GM11168 (cell line): Measurements from ENCODE around the gene SNX25.
"Not testable (repeated sequence)": the region's sequence is repeated elsewhere in the genome, so short reads cannot be mapped to it uniquely, and the experiment has no call there.

Experiments used
- in situ Hi-C: fragments of 300-500 bp; cut with MboI; formaldehyde crosslinking; loops from one replicate; pipeline ENCODE4 v1.12.0; 2022; ENCODE audit warnings: low sequenced_read_pairs; ENCODE audit not compliant: unreplicated experiment

The SNX25 gene

DNA sequence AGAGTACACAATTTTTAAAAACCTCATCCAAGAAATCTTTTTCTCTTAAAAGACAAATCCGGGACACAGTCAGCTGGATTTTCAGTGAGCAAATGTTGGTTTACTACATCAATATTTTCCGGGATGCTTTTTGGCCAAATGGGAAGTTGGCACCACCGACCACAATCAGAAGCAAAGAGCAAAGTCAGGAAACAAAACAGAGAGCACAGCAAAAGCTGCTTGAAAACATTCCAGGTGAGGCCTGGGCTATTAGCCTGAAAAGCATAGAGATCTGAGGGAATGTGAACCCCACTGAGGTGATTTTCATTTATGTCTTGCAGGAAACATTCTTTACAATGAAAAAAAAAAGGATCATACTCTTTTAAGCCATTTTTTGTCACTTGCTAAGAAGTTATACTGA lies 152.5 kb downstream of the SNX25 start:
- in situ Hi-C loops, result no loop called here

DNA sequence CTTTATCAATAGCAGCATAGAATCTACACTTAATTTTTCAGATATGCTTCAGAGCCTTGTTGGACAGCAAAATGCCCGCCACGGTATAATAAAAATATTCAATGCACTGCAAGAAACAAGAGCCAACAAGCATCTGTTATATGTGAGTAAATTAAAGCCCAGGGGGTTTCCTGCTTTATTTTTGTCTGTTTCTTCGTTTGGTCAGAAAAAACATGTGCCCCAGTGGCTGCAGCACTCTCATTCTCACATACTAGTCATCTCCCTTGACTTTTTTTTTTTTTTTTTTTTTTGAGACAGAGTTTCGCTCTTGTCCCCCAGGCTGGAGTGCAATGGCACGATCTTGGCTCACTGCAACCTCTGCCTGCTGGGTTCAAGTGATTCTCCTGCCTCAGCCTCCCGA lies 153.2 kb downstream of the SNX25 start:
- in situ Hi-C loops, result not testable (repeated sequence)

DNA sequence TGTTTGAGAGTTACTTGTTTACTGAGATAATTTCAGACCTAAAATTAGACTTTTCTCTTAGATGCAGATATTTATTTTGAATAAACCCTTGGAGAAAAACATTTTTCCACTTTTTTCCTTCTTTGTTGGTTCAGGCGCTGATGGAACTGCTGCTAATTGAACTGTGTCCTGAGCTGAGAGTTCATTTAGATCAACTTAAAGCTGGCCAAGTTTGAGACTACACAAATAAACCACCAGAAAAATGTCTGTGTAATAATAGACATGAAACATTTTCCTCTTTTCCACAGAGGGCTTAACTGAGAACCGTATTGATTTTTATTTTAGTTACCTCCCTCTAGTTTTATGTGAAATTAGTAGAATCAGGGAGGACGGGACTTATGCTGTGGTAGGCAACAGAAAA lies 153.9 kb downstream of the SNX25 start:
- in situ Hi-C loops, result no loop called here

DNA sequence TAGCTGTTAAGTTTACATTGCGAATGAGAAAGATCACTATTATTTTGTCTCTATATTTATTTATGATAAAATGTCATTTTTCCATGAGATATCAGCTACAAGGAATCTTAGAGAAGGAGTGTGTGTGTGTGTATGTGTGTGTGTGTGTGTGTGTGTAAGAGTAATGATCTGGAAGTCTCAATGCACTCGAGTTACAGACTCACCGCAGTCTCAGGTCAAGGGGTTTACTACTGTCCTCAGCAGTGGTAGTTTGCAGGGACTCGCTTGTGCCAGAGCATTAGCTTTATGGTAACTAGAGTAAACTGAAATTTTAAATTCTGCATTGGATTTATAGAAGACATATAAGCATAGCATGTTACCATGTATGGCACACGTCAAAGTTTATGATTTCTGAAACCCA lies 155.5 kb downstream of the SNX25 start:
- in situ Hi-C loops, result no loop called here

DNA sequence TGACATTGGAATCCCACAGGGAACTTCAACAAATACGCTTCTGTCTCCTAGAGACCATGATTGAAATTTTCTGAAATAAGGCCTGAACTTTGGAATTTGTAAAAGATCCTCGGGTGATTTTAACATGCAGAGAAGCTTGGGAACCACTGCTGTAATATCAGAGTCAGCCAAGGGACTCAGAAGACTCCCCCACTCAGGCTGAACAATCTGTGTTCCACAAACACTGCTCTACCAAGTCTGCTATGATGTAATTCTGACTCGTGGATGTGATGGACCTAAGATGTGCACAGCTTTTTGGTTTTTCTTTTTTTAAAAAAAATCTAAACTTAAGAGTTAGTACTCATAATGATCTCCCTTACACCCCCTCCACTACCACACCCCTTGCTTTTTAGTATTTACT lies 160.3 kb downstream of the SNX25 start:
- in situ Hi-C loops, result no loop called here

DNA sequence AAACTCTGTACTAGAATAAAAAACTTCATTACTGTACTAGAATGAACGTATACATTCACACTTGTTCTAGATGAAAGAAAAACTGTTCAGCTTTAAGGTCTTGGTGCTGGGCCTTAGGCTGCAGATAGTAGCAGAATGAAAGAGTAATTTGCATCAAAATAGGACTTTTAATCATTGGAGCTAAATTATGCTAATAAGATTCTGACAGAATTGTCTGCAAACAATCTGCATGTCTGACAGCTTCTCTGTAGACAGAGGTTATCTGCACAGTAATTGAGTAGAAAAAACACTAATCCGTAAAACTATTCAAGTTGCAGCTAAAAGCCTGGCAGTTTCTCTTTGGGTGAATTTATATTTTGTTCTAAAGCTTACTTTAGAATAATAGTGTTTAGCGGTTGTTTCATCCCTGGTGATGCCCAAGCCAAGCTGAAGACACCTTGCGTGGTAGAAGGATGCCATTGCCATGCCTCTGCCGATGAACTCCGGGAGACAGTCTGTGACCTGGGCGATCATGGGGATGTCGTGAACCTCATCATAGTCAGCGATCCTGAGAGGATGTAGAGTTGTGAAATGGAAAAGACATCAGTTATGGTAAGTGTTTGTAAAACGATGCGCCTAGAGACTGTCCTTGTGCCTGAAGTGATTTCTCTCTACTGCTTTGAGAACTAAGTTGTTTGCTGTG lies 161.0 kb downstream of the SNX25 start:
- in situ Hi-C loops, result no loop called here

DNA sequence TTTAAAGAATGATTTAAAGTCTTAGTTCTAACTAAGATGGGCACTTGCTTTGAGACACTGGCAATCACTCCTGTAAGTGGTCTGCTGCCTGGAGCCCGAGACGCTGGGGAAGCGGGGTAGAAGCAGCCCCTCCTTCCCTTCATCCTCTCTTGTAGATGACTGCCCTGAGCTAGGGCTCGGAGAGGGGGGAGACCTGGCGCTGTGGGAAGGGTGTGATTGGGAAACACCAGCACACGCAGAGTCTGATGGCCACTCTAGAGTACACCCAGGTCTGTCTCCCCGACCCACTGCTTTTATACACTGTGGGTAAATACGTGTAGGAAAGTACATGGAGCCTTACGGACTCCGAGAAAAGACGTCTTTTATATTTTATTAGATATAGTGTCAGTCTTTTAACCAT lies 162.3 kb downstream of the SNX25 start:
- in situ Hi-C loops, result no loop called here

DNA sequence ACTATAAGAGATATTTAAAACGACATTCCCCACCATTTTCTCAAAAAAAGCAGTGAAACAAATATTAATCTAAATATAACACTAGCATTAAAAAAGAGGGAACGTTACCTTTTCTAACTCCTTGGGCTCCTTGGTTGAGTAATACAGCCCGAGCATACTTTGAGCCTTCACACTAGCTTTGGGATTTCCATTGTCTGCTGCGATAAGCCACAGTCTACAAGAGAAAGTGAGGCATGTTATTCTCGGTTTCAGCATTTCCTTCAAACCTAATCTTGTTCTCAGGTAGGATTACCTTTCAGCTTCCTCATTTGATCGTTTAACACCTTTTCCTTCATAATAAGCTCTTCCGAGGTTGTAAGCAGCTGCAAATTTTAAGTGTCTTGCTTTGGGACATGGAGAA lies 164.6 kb downstream of the SNX25 start:
- in situ Hi-C loops, result no loop called here

DNA sequence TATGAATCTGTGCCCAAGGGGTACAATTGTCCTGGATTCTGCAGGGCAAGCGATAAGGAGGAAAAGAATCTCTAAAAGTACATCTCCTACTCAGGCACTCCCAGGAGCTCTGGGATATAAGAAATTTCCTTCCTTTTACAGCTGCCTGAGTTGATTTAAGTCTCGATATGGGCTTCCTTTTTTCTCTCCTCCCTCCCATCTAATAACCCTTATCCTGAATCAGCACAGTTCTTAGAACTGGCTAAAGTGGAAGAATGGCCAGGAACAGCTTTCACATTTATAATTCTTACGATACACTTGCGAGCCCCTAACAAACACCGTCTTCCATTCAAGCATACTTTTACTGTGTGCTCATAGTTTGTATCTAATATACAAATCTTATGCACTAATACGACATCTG lies 165.2 kb downstream of the SNX25 start:
- in situ Hi-C loops, result no loop called here

DNA sequence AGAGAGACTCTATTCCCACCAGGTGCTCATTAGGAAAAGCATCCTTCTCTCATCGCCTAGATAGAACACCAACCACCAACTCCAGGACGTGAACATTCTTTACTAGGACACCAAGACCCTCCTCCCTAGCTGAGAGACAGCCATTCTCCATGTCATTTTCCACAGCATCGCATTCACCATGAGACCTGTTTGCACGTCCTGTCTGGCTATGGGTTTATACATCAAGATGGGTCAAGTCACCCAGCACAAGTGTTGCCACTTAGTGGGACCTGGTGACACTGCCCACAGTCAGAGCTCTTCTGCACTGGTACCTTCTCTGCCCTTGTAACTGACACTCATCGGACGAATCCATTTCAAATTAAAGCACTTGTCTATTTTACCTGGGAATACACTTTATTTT lies 168.9 kb downstream of the SNX25 start:
- in situ Hi-C loops, result no loop called here

DNA sequence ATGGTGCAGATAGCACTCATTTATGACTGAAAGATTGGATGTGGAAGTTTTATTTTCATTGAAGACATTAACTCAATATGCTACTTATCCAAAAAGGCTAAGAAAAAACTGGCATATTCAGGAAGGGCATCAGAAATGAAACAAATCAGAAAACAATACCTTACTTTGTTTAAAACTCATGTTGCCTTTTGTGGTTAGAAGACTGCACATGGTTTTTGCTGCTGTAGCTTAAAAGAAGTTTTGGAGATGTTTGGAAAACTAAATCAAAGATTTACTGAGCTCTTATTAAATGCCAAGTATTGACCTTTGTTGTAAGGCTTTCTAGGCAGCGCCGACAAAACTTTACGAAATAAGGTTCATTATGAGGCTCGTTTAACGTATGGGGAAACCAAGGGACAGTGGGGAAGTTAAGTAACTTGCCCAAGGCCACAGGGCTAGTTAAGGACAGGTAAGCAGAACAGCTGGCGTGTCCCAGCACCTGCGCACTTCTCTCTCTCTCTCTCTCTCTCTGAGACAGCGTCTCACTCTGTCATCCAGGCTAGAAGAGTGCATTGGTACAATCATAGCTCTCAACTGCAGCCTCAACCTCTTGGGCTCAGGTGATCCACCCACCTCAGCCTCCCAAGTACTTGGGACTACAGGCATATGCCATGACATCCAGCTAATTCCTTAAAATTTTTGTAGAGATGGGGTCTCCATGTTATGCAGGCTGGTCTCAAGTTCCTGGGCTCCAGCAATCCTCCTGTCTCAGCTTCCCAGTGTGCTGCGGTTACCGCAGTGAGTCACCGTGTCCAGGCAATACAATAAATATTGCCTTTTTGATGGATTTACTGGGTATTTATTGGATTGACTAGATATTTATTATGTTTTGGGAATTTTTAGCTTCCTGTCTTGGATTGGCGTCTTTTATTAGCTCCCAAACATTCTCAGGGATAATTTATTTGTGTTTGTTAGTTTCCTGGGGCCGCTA lies 170.2 kb downstream of the SNX25 start:
- in situ Hi-C loops, result no loop called here

DNA sequence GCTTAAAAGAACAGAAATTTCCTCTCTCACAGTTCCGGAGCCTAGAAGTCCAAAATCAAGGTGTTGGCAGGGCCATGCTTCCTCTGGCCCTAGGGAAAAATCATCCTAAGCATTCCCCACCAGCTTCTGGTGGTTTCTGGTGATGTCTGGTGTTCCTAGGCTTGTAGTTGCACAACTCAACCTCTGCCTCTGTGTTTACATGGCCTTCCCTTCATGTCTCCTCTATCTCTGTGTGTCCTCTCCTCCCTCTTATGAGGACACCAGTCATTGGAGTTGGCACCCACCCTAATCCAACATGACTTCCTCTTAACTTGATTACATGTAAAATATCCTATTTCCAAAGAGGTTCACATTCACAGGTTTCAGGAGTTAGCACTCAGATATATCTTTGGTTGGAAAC lies 170.9 kb downstream of the SNX25 start:
- in situ Hi-C loops, result no loop called here

DNA sequence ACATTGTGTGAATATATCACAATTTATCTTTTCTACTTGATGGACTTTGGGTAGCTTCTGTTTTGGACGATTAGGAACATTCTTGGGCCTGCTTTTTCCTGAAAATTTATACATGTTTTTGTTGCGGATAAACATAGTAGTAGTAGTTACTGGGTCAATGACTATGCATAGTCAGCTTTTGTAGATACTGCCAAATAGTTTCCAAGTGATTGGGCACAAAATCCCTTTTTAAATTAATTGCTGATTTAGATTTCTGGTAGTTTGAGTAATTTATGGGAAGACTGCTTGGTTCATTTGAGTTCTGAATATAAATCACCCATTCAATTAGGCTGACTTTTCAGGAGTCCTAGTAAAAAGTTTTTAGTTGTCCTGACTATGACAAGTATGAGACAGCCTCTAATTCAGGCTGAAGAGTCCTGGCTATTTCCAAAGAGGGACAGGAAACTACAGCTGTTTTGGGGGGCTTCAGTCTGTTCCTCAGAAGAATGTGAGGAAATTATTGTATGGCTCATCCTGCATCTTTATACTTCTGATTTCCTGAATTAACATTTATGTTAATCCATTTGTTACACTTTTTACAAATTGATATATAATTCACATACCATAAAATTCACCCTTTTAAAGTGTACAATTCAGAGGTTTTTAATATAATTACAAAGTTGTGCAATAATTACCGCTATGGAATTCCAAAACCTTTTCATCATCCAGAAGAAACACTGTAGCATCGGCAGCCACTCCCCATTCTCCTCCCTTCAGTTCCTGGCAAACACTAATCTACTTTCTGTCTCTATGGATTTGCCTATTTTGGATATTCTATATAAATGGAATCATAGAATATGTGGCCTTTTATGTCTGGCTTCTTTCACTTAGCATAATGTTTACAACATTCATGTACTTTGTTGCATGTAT lies 172.1 kb downstream of the SNX25 start:
- in situ Hi-C loops, result no loop called here

DNA sequence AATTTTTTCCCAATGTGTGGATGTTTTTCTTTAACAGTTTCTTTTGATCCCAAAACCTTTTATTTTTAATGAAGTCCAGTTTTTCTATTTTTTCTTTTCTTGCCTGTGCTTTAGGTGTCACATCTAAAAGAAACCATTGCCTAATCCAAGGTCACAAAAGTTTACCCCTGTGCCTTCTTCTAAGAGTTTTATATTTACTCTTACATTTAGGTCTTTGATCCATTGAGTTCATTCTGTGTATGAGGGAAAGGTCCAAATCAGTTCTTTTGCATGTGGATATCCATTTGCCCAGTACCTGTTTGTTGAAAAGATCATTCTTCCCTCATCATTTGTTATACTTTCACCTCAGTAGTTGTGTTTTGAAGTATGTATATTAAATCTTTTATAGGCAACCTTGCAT lies 173.4 kb downstream of the SNX25 start:
- in situ Hi-C loops, result no loop called here

DNA sequence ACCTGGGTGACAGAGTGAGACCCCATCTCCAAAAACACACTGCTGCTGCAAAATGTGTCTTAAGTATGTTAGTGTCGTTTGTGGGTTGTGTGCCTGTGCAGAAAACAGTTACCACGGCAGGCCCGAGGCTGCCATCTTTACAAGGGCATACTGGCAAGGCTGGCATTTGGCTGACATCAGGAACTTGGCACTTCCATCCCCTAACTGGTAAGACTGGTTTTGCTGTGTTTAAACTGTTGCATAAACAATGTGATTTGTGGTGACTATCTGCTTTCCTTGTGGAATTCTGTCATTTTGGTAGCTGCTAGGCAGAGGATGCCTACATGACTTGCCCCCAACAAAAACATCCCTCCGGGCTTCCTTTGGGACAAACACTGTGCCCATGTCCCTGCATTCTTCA lies 174.1 kb downstream of the SNX25 start:
- in situ Hi-C loops, result no loop called here

DNA sequence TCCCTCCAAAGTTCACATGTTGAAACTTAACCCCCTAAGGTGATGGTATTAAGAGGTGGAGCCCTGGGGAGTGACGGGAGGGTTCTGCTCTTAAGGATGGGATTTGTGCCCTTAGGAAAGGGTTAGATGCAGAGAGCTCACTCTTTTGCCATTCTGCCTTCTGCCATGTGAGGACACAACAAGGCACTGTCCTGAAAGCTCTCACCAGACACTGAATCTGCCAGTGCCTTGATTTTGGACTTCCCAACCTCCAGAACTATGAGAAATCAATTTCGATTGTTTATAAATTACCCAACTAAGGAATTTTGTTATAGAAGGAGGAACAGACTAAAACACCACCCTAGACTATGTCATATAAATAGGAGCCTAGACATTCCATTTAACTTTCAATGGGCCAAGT lies 174.7 kb downstream of the SNX25 start:
- in situ Hi-C loops, result no loop called here

DNA sequence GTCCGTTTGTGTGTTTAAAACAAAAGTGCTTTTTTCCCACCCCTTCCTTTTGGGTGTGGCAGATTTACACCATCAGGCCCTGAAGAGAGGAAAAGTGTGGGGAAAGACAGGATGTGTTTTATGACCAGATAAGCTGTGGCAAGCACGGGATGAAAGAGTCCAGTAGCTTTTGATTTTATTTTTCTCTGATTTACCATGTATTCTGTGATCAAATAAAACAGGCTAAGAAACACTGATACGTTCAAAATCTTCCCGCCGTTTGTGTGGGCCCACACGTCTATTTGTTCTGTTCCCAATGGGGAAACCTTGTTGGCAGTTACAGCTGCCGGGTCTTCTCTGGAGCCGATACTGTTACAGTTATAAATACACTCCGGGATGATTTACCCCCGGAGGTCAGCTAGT lies 175.5 kb downstream of the SNX25 start:
- in situ Hi-C loops, result no loop called here

DNA sequence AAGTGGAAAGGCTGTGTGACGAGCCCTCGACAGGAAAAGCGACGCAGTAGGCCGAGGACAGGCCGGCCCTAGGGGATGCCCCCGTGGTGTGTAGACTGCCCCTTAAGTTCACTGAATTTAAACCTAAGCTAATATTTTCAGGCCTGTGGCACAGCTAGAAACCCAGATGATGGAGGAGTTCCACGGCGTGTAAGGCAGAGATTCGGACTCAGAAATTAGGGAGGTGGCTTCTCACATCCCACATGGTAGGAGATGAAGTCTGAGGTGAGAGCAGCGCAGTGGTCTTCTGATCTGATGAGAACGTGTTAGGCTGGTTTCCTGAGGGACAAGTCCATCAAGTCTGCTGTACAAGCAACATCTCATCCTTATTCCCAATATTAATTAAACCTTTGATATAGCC lies 178.6 kb downstream of the SNX25 start:
- in situ Hi-C loops, result no loop called here

DNA sequence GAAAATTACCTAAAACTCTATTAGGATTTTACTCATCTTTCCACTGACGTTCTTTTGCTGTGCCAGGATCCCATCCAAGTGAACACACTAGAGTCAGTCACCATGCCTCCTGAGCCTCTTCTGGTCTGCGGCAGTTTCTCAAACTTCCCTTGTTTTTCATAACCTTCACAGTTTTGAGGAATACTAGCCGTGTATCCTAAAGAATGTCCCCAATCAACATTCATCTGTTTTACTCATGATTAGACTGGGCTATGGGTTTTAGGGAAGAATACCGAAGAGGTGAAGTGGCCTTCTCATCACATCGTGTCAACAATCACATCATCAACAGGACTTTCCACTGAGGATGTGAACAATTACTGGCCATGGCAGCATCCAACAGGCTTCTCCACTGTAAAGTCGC lies 181.5 kb downstream of the SNX25 start:
- in situ Hi-C loops, result no loop called here

DNA sequence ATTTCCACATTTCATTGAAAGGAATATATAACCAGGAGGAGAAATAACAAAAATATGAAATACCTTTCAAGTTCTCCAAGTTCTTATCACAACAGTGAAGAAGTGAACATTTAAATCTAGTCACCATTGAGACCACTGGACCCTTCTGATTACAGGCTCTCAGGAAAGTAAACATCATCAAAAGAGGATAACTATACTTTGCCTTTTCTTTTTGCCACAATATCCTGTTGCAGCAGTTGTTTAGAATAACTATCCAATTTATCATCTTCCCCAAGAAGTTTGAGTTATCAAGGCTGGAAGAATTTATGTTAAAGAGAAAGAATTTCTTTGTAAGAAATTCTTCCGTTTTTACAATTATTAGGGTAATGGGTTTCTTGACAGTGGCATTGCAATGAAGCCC lies 182.8 kb downstream of the SNX25 start:
- in situ Hi-C loops, result no loop called here
